Measurements from ENCODE around the gene CDK12.

CDK12 gene

DNA sequence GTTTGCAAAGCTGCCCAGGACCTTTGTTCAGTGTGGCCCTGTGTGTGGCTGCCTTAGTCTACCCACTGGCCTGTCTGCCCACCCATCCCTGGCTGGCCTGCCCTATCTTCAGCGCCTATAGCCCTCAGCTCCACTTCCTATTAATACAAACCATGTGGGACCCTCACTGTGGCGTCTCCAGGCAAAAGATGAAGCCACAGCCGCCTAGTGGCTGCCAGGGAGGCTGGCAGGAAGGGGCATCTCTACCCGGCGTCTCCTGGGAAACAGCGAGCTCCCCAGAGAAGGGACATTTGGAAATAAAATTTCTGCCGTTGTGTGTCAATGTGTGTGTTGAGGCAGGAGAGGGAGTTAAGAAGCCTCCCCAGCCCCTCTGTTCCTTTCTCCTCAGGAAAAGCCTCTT lies 114.9 kb downstream of the CDK12 start:
- Histone ChIP-seq H3K27ac (no peak overlapping the region), H3K27me3 (ENCODE audit: insufficient read depth, low read depth, severe bottlenecking) (peaks cover 94% of the 10 kb centered on the region), H3K9me3 (ENCODE audit: severe bottlenecking) (peaks cover 7% of the 10 kb centered on the region), H3K36me3 (no peaks in the 10 kb centered on the region), H3K4me3 (ENCODE audit: low read depth, low read length) (no peak overlapping the region)
- no peak for DNase-seq
- TF ChIP-seq, protein P1, sequence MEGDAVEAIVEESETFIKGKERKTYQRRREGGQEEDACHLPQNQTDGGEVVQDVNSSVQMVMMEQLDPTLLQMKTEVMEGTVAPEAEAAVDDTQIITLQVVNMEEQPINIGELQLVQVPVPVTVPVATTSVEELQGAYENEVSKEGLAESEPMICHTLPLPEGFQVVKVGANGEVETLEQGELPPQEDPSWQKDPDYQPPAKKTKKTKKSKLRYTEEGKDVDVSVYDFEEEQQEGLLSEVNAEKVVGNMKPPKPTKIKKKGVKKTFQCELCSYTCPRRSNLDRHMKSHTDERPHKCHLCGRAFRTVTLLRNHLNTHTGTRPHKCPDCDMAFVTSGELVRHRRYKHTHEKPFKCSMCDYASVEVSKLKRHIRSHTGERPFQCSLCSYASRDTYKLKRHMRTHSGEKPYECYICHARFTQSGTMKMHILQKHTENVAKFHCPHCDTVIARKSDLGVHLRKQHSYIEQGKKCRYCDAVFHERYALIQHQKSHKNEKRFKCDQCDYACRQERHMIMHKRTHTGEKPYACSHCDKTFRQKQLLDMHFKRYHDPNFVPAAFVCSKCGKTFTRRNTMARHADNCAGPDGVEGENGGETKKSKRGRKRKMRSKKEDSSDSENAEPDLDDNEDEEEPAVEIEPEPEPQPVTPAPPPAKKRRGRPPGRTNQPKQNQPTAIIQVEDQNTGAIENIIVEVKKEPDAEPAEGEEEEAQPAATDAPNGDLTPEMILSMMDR (IDR thresholded peaks at IDR 0.05; ENCODE audit: low read depth, low read length) = peak; percentile 78

DNA sequence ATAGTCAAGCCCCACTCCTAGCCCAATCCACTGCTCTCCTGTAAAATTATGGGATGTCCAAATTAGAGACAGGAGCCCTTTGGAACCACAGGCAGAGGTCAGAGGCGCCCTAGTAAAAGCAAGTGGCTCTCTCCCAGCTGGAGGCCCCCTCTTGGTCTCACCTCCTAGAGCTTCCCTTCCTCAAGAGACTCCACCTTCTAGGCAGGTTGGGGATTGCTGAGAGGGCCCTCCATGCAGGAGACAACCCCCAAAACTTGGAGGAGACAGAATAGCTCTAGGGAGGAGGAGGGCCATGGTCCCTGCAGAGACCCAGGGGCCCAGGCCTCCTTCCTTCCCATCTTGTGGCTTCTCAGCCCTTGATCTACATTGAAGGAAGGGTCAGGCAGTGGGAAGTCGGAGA lies 117.0 kb downstream of the CDK12 start:
- no peaks in the 10 kb centered on the region for H3K36me3 ChIP-seq
- DNase-seq = no peak
- TF ChIP-seq, protein P1 (IDR thresholded peaks at IDR 0.05; ENCODE audit: low read depth, low read length) = no peak
- peaks cover 83% of the 10 kb centered on the region for H3K27me3 ChIP-seq (ENCODE audit: insufficient read depth, low read depth, severe bottlenecking)
- H3K27ac ChIP-seq = no peak overlapping the region
- H3K9me3 ChIP-seq (ENCODE audit: severe bottlenecking) = peaks cover 2% of the 10 kb centered on the region
- no peak overlapping the region for H3K4me3 ChIP-seq (ENCODE audit: low read depth, low read length)

DNA sequence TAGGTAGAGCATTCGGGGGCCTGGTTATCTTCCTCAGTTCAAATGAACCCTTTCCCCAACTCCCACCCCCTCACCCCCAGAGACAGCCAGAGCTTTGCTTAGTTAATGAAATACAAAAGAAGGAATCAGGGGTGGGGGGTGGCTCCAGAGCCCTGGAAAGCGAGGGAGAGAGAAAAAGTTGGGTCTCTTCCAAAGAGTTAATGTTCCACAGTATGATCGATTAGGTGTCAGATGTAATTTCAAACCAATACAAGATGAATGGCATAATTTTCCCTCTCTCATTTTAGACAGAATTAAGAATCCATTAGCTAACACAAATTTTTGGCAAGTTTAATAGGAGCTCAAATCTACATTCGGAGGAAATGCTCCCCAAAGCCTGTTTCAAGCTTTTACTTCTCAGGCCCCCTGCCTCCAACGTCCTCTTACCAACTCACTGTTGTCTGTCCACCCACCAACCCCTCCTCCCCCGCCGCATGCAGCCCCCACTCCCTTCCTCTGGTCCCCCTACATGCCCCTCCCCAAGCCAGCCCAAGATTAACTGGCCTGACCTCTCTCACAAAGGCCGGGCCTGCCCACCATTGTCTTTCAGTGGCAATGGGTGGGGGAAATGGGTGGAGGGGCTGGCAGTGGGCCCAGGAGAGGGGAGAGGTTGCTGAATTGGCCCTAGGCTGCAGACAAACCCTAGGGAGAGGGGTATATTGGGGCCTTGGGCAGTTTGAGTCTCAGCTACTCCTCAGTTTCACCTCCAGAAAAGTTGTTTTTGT lies 118.2 kb downstream of the CDK12 start:
- Histone ChIP-seq H3K4me3 (ENCODE audit: low read depth, low read length) (no peak overlapping the region), H3K9me3 (ENCODE audit: severe bottlenecking) (peaks cover 2% of the 10 kb centered on the region), H3K36me3 (no peaks in the 10 kb centered on the region), H3K27ac (no peak overlapping the region), H3K27me3 (ENCODE audit: insufficient read depth, low read depth, severe bottlenecking) (peaks cover 80% of the 10 kb centered on the region)
- DNase-seq = no peak
- TF ChIP-seq, protein P1 (IDR thresholded peaks at IDR 0.05; ENCODE audit: low read depth, low read length) = no peak

DNA sequence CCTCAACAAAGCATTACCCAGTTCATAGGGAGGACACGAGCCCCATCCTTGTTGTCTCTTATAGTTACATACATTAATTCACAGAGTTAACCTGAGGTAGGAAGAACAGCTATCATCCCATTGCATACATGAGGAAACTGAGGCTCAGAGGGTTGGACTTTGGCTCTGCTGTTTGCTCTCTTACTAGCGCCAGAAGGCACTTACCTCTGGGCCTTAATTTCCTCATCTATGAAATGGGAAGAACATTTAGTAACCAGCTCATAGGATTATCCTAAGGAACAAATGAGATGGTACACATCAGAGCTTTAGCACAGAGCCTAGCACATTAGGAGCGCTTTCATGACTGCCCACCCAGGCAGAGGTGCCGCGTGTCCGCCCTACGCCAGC lies 118.8 kb downstream of the CDK12 start:
- peaks cover 76% of the 10 kb centered on the region for H3K27me3 ChIP-seq (ENCODE audit: insufficient read depth, low read depth, severe bottlenecking)
- TF ChIP-seq, protein P1 (IDR thresholded peaks at IDR 0.05; ENCODE audit: low read depth, low read length) = no peak
- H3K36me3 ChIP-seq = no peaks in the 10 kb centered on the region
- H3K27ac ChIP-seq = no peak overlapping the region
- no peak for DNase-seq
- H3K9me3 ChIP-seq (ENCODE audit: severe bottlenecking) = peaks cover 4% of the 10 kb centered on the region
- no peak overlapping the region for H3K4me3 ChIP-seq (ENCODE audit: low read depth, low read length)

DNA sequence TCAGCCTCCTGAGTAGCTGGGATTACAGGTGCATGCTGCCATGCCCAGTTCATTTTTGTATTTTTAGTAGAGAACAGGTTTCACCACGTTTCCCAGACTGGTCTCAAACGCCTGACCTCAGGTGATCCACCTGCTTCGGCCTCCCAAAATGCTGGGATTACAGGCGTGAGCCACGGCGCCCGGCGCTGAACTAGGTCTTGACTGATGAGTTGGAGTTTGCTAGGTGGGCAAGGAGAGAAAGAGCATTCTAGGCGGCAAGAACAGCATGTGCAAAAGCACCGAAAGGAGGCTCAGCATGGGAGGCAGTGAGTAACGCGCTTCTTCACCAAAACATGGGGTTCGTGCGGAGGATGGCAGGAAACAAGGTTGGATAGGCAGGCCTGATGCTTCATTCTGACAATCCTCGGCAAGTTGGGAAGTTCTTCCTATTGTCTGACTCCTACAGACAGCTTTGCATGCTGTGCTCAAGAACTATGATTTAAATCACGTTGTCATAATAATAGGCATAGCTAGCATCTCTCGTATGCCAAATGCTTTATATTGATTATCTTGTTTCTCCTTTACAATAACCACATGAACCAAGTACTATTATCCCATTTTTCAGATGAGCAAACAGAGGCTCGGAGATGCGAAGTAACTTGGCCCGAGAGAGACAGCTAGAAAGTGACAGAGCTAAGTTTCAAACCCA lies 119.9 kb downstream of the CDK12 start:
- no peak for DNase-seq
- no peak overlapping the region for H3K27ac ChIP-seq
- H3K27me3 ChIP-seq (ENCODE audit: insufficient read depth, low read depth, severe bottlenecking) = peaks cover 72% of the 10 kb centered on the region
- H3K9me3 ChIP-seq (ENCODE audit: severe bottlenecking) = peaks cover 4% of the 10 kb centered on the region
- no peaks in the 10 kb centered on the region for H3K36me3 ChIP-seq
- TF ChIP-seq, protein P1 (IDR thresholded peaks at IDR 0.05; ENCODE audit: low read depth, low read length) = no peak
- H3K4me3 ChIP-seq (ENCODE audit: low read depth, low read length) = no peak overlapping the region

Measured in WERI-Rb-1 (cell line).